ENCODE results near the gene CDK19. TPM values are rescaled to one million over a fixed set of nuclear protein-coding genes. Genes with fewer than 3 reads are reported as not detected.

The CDK19 gene
- total RNA-seq, 1 experiment from 2014 or later, result 36.8 TPM

DNA sequence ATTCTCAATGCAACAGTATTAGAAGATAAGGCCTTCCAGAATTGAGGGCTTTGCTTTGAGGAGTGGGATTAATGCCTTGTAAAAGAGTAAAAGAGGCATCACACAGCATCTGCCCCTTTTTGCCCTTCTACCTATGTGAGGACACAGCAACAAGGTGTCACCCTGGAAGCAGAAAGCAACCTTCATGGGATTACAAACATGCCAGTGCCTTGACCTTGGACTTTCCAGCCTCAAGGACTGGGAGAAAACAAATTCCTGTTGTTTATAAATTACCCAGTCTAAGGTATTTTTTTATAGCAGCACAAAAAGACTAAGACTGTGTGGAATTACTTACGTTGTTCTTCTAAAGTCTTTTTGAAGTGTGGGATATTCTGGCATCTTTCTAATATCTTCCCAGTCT lies 188.8 kb downstream of the CDK19 start:
- Histone ChIP-seq H2AFZ (no peak overlapping the region), H3K9me3 (ENCODE audit: insufficient read depth, low read depth) (no peaks in the 10 kb centered on the region), H4K20me1 (ENCODE audit: insufficient read depth) (no peaks in the 10 kb centered on the region), H3K9me2 (ENCODE audit: insufficient read depth) (no peaks in the 10 kb centered on the region), H3F3A (ENCODE audit: insufficient read depth, low read depth) (no peaks in the 10 kb centered on the region), H3K4me3 (no peak overlapping the region), H3K36me3 (ENCODE audit: low read depth) (no peaks in the 10 kb centered on the region), H3K4me2 (no peak overlapping the region), H3K79me2 (ENCODE audit: low read depth) (no peaks in the 10 kb centered on the region), H3K27ac (no peak overlapping the region), H3K27me3 (ENCODE audit: insufficient read depth, low read depth) (no peaks in the 10 kb centered on the region), H3K4me1 (replicated peaks; ENCODE audit: insufficient read depth) (peaks cover 8% of the 10 kb centered on the region; the same call in 1 of the 2 replicates)
- intact Hi-C loops (cut with micrococcal nuclease; ENCODE audit: unreplicated experiment), result no loop called here
- POLR2A ChIA-PET (ENCODE audit: unreplicated experiment), result no interaction called here
- DNase-seq, result no peak
- CTCF ChIA-PET, result no interaction called here
- BruUV-seq (replicated peaks), result no TSS peak
- TF ChIP-seq, protein P1, sequence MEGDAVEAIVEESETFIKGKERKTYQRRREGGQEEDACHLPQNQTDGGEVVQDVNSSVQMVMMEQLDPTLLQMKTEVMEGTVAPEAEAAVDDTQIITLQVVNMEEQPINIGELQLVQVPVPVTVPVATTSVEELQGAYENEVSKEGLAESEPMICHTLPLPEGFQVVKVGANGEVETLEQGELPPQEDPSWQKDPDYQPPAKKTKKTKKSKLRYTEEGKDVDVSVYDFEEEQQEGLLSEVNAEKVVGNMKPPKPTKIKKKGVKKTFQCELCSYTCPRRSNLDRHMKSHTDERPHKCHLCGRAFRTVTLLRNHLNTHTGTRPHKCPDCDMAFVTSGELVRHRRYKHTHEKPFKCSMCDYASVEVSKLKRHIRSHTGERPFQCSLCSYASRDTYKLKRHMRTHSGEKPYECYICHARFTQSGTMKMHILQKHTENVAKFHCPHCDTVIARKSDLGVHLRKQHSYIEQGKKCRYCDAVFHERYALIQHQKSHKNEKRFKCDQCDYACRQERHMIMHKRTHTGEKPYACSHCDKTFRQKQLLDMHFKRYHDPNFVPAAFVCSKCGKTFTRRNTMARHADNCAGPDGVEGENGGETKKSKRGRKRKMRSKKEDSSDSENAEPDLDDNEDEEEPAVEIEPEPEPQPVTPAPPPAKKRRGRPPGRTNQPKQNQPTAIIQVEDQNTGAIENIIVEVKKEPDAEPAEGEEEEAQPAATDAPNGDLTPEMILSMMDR (conservative IDR thresholded peaks at IDR 0.05), result no peak
- no peak for TF ChIP-seq EZH2 (IDR thresholded peaks at IDR 0.05; ENCODE audit: low read depth)

DNA sequence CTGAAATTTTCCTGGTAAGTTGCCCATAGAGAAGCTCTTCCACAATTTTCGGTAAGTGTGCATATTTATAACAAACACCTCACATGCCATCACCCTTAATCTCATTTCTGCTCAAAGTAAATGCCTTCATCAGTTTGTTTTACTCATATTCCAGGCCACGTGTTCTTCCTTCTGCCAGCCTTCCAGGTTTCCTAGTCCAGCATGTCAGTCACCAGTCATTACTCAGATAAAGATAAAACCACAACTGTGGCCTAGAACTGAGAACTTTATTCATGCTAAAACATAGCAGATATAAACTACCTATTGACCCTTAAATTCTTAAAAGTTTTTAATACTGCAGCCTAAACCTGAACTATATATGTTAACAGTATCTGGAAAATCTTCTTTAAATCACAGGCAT lies 189.4 kb downstream of the CDK19 start:
- intact Hi-C loops (cut with micrococcal nuclease; ENCODE audit: unreplicated experiment), result no loop called here
- Histone ChIP-seq H3K79me2 (ENCODE audit: low read depth) (no peaks in the 10 kb centered on the region), H3K36me3 (ENCODE audit: low read depth) (no peaks in the 10 kb centered on the region), H4K20me1 (ENCODE audit: insufficient read depth) (no peaks in the 10 kb centered on the region), H3K4me1 (replicated peaks; ENCODE audit: insufficient read depth) (peaks cover 8% of the 10 kb centered on the region; the same call in 1 of the 2 replicates), H3K27me3 (ENCODE audit: insufficient read depth, low read depth) (no peaks in the 10 kb centered on the region), H3K4me3 (no peak overlapping the region), H3K4me2 (no peak overlapping the region), H2AFZ (no peak overlapping the region), H3K27ac (no peak overlapping the region), H3F3A (ENCODE audit: insufficient read depth, low read depth) (no peaks in the 10 kb centered on the region), H3K9me3 (ENCODE audit: insufficient read depth, low read depth) (no peaks in the 10 kb centered on the region), H3K9me2 (ENCODE audit: insufficient read depth) (no peaks in the 10 kb centered on the region)
- no TSS peak for BruUV-seq (replicated peaks)
- ChIA-PET CTCF (no interaction called here), POLR2A (ENCODE audit: unreplicated experiment) (no interaction called here)
- TF ChIP-seq, protein P1 (conservative IDR thresholded peaks at IDR 0.05), result no peak
- TF ChIP-seq EZH2 (IDR thresholded peaks at IDR 0.05; ENCODE audit: low read depth), result no peak
- DNase-seq, result no peak

DNA sequence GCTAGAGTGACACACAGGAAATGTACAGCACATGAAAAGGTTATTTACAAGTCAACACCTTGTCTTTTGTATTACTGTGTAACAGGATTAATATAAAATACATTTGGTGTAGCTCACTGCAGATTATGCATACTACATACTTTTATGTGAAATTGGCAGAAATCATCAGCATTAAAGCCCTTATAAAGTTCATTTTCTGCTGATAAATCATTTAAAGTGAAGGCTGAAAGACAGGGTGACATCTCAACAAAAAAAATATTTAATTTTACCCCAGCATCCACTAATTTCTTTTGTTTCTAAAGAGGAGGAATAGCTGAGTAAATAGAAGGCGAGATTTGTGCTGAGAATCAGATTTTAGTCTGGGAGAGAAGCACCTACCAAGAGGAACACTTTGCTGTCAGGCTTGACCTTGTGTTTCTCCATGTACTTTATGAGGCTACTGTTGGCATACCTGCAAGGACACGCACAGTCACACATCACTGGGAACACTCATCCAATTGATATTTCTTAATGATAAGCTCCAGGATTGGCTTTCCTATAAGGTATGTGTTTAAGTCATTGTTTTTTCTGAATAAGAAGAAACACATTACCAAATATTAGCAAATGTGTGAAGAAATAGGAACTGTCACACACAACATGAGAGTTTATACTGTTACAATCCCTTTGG lies 192.2 kb downstream of the CDK19 start:
- H3K27ac ChIP-seq, result no peak overlapping the region
- BruUV-seq (replicated peaks), result no TSS peak
- H3K36me3 ChIP-seq (ENCODE audit: low read depth), result no peaks in the 10 kb centered on the region
- ChIA-PET CTCF (no interaction called here), POLR2A (ENCODE audit: unreplicated experiment) (no interaction called here)
- H2AFZ ChIP-seq, result no peak overlapping the region
- H3K9me3 ChIP-seq (ENCODE audit: insufficient read depth, low read depth), result no peaks in the 10 kb centered on the region
- H3F3A ChIP-seq (ENCODE audit: insufficient read depth, low read depth), result no peaks in the 10 kb centered on the region
- H3K79me2 ChIP-seq (ENCODE audit: low read depth), result no peaks in the 10 kb centered on the region
- DNase-seq, result no peak
- TF ChIP-seq, protein P1 (conservative IDR thresholded peaks at IDR 0.05), result no peak
- no peaks in the 10 kb centered on the region for H4K20me1 ChIP-seq (ENCODE audit: insufficient read depth)
- H3K27me3 ChIP-seq (ENCODE audit: insufficient read depth, low read depth), result no peaks in the 10 kb centered on the region
- peaks cover 16% of the 10 kb centered on the region for H3K4me1 ChIP-seq (replicated peaks; ENCODE audit: insufficient read depth)
- no peak overlapping the region for H3K4me3 ChIP-seq
- intact Hi-C loops (cut with micrococcal nuclease; ENCODE audit: unreplicated experiment), result no loop called here
- no peak overlapping the region for H3K4me2 ChIP-seq
- no peaks in the 10 kb centered on the region for H3K9me2 ChIP-seq (ENCODE audit: insufficient read depth)

Measured in PC-9 (cell line).